Measurements from ENCODE around the gene KRTAP1-4.

The KRTAP1-4 gene

DNA sequence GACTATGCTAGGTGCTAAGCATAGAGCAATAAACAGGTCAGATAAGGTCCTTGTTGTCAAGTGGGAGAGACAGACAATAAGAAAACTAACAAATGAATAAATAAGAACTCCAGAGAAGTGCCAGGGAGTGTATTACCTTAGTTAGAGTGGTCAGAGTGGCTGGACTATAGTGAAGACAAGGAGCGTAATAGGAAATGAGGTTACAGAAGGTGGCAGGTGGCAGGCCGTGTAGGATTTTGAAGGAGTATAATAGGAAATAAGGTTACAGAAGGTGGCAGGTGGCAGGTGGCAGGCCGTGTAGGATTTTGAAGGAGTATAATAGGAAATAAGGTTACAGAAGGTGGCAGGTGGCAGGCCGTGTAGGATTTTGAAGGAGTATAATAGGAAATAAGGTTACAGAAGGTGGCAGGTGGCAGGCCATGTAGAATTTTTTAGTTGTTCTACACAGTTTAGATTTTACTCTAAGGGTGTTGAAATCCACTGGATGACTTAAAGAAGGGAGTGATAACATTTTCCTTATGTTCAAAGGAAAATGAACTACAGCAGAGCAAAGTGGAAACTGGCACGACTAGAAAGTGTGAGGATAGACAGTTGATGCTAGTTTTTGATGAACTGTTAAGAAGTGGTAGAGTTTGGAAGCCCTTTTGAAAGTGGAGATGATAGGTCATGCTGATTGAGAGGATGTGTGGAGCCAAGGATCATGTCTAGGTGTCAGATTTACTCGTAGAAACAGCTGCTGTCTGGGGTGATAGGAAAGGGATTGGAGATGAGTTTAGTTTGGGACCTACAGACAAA lies 17.5 kb downstream of the KRTAP1-4 start:
- TF ChIP-seq, protein P1, sequence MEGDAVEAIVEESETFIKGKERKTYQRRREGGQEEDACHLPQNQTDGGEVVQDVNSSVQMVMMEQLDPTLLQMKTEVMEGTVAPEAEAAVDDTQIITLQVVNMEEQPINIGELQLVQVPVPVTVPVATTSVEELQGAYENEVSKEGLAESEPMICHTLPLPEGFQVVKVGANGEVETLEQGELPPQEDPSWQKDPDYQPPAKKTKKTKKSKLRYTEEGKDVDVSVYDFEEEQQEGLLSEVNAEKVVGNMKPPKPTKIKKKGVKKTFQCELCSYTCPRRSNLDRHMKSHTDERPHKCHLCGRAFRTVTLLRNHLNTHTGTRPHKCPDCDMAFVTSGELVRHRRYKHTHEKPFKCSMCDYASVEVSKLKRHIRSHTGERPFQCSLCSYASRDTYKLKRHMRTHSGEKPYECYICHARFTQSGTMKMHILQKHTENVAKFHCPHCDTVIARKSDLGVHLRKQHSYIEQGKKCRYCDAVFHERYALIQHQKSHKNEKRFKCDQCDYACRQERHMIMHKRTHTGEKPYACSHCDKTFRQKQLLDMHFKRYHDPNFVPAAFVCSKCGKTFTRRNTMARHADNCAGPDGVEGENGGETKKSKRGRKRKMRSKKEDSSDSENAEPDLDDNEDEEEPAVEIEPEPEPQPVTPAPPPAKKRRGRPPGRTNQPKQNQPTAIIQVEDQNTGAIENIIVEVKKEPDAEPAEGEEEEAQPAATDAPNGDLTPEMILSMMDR (IDR thresholded peaks at IDR 0.05; ENCODE audit: extremely low read depth, insufficient read depth, missing control alignments): no peak
- in situ Hi-C loops (cut with MboI; ENCODE audit: low pct_unique_long_range_greater_than_20kb, low sequenced_read_pairs, unreplicated experiment): no loop called here

DNA sequence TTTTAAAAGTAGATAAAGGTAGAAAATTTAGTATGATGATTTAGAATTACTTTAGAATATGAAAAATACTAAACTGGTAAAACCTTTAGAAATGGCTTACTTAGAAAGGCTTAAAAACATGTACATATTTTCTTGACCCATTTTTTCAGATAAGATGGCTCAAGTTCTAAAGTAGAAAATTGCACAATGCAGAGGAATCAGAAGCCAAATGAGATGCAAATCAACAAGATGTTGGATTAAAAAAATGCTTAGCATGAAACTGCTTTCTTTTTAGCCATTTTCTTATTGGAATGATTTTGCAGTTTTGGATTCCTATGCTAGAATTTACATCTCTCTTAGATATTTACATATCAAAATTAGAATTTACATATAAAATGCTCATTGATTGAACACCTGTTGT lies 19.6 kb downstream of the KRTAP1-4 start:
- TF ChIP-seq, protein P1 (IDR thresholded peaks at IDR 0.05; ENCODE audit: extremely low read depth, insufficient read depth, missing control alignments): no peak
- in situ Hi-C loops (cut with MboI; ENCODE audit: low pct_unique_long_range_greater_than_20kb, low sequenced_read_pairs, unreplicated experiment): no loop called here
- no peak for DNase-seq (ENCODE audit: low spot score)

More for the DNA sequence above, 17.5 kb downstream of the KRTAP1-4 start:
- DNase-seq (ENCODE audit: low spot score): no peak

GRCh38 chr17:41009936-41010335 lies 20.1 kb downstream of the KRTAP1-4 start:
- no peak for DNase-seq (ENCODE audit: low spot score)
- TF ChIP-seq, protein P1 (IDR thresholded peaks at IDR 0.05; ENCODE audit: extremely low read depth, insufficient read depth, missing control alignments): no peak
- in situ Hi-C loops (cut with MboI; ENCODE audit: low pct_unique_long_range_greater_than_20kb, low sequenced_read_pairs, unreplicated experiment): no loop called here

GRCh38 chr17:41009301-41009760 lies 20.7 kb downstream of the KRTAP1-4 start:
- TF ChIP-seq, protein P1 (IDR thresholded peaks at IDR 0.05; ENCODE audit: extremely low read depth, insufficient read depth, missing control alignments): no peak
- no peak for DNase-seq (ENCODE audit: low spot score)
- in situ Hi-C loops (cut with MboI; ENCODE audit: low pct_unique_long_range_greater_than_20kb, low sequenced_read_pairs, unreplicated experiment): no loop called here

- TF ChIP-seq, protein P1 (IDR thresholded peaks at IDR 0.05; ENCODE audit: extremely low read depth, insufficient read depth, missing control alignments): no peak
- DNase-seq (ENCODE audit: low spot score): no peak
- in situ Hi-C loops (cut with MboI; ENCODE audit: low pct_unique_long_range_greater_than_20kb, low sequenced_read_pairs, unreplicated experiment): no loop called here
Observed at GRCh38 chr17:41008811-41009210, 21.2 kb downstream of the KRTAP1-4 start, which contains the start of gene KRTAP3-1. Gene KRTAP3-1, minus strand, starts transcription at chr17:41009128. Its CDS starts 54 bp downstream, at chr17:41009074.

DNA sequence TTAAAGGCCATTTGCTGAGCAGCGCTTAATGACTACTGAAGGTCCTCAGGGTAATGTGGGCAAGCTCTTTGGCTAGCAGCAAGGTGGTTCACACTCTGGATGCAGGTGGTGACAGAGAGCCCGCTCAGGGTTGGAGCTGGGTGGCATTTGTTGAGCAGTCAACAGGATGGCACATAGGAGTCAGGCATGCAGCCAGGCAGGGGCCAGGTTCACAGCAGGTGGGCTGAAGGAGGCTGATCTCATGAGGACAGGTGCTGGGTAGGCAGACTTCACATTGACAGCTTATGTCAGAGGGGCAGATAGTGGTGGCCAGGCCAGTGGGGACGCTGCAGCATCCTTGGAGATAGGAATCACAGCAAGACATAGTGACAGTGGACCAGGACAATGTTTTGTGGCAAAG lies 25.6 kb downstream of the KRTAP1-4 start:
- TF ChIP-seq, protein P1 (IDR thresholded peaks at IDR 0.05; ENCODE audit: extremely low read depth, insufficient read depth, missing control alignments): no peak
- in situ Hi-C loops (cut with MboI; ENCODE audit: low pct_unique_long_range_greater_than_20kb, low sequenced_read_pairs, unreplicated experiment): no loop called here
- DNase-seq (ENCODE audit: low spot score): no peak
